ENCODE results near the gene CLTCL1.

Gene CLTCL1

GRCh38 chr22:19232623-19233022 is 58.9 kb downstream of the CLTCL1 start:
- no peak overlapping the region for H3K4me3 ChIP-seq (ENCODE audit: low read depth, low read length)
- TF ChIP-seq CTCF (IDR thresholded peaks at IDR 0.05; ENCODE audit: low read depth, low read length), result no peak

DNA sequence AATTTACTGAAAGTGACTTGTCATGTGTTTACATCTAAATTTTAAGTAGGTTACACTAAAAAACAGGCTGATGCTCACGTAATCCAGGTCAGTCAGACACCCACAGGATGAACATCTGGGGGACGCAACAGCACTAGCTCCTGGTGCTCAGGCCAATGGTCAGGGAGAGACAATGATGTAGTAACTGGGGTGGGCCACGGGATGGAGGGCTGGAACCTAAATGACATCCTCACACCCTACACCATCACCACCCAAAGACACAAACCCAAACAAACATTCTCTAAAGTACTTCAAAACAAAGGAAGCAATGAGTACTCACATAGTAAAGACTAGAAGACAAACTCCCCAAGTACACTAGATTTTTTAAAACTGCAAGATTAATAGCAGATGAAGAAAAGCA is 59.5 kb downstream of the CLTCL1 start:
- no peak overlapping the region for H3K4me3 ChIP-seq (ENCODE audit: low read depth, low read length)
- no peak for TF ChIP-seq CTCF (IDR thresholded peaks at IDR 0.05; ENCODE audit: low read depth, low read length)

DNA sequence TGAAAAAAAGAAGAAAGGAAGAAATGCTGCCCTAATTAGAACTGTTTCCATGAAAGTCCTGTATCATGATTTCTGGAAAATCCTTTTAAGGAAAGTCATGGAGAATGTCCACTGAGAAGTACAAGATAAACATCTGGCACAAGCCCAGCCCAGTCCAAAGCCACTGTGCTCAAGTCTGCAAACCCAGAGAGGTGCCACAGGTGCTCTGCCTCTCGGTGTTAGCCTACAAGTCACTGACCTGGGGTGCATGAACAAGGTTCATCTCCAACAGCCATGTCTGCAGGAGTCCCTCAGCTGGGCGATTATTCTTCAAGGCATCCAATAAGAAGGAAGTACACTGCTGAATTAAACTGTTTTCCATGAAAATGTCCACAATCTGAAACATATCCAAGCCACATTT is 61.9 kb downstream of the CLTCL1 start:
- no peak overlapping the region for H3K4me3 ChIP-seq (ENCODE audit: low read depth, low read length)
- TF ChIP-seq CTCF (IDR thresholded peaks at IDR 0.05; ENCODE audit: low read depth, low read length), result no peak

GRCh38 chr22:19228179-19228578 is 63.3 kb downstream of the CLTCL1 start:
- no peak overlapping the region for H3K4me3 ChIP-seq (ENCODE audit: low read depth, low read length)
- TF ChIP-seq CTCF (IDR thresholded peaks at IDR 0.05; ENCODE audit: low read depth, low read length), result no peak

DNA sequence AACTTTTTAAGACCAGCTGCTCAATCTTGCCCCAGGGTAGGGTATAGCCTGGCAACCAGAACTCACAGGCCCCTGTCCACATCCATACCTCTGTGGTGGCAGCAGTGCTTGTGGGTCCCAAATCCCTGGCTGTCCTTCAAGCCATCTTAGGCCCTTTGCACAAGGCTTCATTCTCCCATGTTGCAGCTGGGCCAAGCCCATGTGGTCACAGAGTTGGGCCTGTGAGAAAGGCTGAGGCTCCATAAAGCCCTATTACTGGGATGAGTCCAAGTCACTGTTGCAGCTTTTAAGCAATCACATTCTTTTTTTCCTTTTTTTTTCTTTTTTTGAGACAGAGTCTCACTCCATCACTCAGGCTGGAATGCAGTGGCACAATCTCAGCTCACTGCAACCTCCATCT is 65.1 kb downstream of the CLTCL1 start:
- no peak overlapping the region for H3K4me3 ChIP-seq (ENCODE audit: low read depth, low read length)
- TF ChIP-seq CTCF (IDR thresholded peaks at IDR 0.05; ENCODE audit: low read depth, low read length), result no peak

- TF ChIP-seq CTCF (IDR thresholded peaks at IDR 0.05; ENCODE audit: low read depth, low read length), result no peak
- no peak overlapping the region for H3K4me3 ChIP-seq (ENCODE audit: low read depth, low read length)
Observed at GRCh38 chr22:19225560-19225959, 66.0 kb downstream of the CLTCL1 start.

- H3K4me3 ChIP-seq (ENCODE audit: low read depth, low read length), result no peak overlapping the region
- no peak for TF ChIP-seq CTCF (IDR thresholded peaks at IDR 0.05; ENCODE audit: low read depth, low read length)
Observed at GRCh38 chr22:19224985-19225384, 66.5 kb downstream of the CLTCL1 start.
